ENCODE results near the gene STOM.

Gene STOM

GRCh38 chr9:121321016-121321503, 49.0 kb downstream of the STOM start:
- DNase-seq (ENCODE audit: low read depth), result no peak

- DNase-seq (ENCODE audit: low read depth), result no peak
Observed at GRCh38 chr9:121319383-121319780, 50.7 kb downstream of the STOM start.

DNA sequence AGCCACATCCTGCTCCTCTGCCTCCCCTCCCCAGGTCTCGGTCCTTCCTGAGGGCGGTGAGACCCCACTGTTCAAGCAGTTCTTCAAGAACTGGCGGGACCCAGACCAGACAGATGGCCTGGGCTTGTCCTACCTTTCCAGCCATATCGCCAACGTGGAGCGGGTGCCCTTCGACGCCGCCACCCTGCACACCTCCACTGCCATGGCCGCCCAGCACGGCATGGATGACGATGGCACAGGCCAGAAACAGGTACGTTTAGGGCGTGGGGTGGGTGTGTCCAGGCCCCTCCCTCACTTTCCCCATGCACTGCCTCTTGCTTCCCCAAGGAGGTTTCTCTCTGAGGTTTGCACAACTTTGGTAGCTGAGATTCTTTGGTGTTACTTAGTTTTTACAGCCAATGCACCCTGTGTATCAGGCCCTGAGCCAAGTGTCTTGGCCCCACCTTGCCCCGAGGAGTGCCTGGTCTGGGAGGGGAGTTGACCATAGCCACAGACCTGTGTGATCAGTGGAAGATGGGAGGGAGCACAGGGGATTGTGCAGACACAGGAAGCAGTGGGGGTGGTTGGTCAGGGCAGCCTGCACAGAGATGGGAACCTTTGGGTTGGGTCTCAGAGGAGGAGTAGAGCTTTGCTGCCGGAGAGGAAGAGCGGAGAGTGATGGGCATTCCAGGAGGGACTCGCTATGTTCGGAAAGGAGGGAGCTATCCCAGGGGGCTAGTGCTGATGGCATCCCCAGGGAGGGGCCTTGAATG, 51.2 kb downstream of the STOM start:
- DNase-seq (ENCODE audit: low read depth), result no peak

DNA sequence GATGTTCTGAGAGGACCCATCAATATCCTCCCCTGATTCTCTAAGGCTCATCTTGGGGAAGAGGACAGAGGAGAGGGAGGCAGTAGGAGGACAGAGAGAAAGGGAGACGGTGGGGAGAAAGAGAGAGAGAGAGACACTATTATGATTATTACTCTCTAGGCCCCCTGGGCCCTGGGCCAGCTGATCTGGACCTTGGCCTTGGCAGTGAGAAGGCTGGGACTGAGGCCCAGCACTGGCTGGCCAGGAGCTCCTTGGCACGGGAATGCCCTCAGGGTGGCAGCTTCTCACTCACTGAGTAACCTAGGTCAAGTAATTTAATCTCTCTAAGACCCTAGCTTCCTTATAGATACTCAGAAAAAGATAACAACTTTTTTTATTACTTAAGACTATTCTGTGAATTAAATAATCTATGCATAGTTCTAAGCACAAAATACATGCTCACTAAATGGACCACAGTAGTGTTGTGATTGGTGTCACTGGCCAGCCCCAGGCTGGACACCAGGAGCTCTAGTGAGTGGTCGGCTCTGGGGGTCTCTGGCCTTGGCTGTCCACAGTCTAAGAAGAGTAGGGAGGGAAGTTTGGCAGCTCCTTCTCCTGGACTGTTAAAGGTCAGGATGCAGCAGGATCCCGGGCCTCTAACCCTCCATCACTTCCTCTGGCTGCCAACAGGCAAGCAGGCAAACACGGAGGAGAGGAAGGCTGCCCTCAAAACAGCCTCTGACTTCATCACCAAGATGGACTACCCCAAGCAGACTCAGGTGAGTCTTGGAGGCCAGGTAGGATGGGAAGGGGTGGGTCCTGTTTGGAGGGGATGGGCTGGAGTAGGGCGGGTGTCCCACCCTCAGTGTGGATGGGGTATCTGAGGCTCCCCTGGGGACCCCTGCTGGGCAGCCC, 52.1 kb downstream of the STOM start:
- no peak for DNase-seq (ENCODE audit: low read depth)

DNA sequence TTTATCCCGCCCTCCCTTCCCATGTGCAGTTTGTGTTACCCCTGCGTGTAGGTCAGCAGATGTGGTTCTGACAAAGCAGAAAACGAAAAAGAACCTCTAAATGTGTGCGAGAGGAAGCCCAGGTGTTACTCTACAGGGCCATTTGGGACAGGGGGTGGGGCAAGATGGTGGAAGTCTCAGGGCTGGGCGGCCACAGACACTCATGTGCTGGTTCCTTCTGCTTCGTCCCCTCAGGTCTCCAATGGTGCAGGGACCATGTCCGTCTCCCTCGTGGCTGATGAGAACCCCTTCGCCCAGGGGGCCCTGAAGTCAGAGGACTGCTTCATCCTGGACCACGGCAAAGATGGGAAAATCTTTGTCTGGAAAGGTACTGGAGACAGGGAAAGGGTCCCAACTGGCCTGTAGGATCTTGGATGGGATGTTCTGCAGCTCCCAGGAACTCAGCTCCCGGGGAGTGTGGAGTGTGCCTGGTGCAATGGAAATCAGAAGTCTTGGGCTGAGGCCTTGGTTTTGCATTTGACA, 53.1 kb downstream of the STOM start:
- DNase-seq (ENCODE audit: low read depth), result no peak

DNA sequence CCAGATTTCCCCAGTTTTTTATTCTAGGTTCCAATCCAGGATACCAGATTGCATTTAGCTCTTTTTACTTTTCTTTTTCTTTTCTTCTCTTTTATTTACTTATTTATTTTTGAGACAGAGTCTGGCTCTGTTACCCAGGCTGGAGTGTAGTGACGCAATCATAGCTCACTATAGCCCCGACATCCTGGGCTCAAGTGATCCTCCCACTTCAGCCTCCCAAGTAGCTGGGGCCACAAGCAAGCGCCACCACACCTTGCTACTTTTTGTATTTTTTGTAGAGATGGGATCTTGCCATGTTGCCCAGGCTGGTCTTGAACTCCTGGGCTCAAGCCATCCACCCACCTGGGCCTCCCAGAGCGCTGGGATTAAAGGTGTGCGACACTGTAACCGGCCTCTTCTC, 53.7 kb downstream of the STOM start:
- no peak for DNase-seq (ENCODE audit: low read depth)

DNA sequence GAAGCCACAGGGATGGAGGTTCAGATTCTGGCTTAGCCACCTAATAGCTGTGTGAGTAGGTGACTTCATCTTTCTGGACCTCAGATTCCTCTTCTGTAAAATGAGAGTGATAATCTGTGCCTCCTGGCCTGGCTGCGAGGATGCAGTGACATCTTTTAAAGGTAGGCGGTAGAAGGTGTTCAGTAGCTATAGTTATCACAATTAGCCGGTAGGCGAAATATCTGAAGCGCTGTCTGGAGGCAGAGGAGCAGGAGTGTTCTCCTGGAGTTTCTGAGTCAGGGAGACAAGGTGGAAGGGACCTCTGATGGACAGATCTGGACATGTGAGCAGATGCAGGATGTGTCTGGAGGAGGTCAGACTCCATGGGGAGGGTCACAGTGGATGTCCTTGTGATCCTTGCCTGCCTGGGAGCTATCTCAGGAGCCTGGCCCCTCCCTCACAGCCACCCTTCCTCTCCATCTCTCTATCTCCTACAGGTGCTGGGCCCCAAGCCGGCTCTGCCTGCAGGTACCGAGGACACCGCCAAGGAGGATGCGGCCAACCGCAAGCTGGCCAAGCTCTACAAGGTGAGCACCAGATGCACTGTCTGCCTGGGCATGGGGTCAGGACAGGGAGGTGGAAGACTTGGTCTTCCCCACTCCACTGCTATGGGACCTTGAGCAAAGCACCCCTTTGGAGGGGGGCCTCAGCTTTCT, 56.4 kb downstream of the STOM start:
- DNase-seq (ENCODE audit: low read depth), result no peak

GRCh38 chr9:121312169-121312568, 57.9 kb downstream of the STOM start:
- no peak for DNase-seq (ENCODE audit: low read depth)

- DNase-seq (ENCODE audit: low read depth), result no peak
Observed at GRCh38 chr9:121310571-121310970, 59.5 kb downstream of the STOM start.

DNA sequence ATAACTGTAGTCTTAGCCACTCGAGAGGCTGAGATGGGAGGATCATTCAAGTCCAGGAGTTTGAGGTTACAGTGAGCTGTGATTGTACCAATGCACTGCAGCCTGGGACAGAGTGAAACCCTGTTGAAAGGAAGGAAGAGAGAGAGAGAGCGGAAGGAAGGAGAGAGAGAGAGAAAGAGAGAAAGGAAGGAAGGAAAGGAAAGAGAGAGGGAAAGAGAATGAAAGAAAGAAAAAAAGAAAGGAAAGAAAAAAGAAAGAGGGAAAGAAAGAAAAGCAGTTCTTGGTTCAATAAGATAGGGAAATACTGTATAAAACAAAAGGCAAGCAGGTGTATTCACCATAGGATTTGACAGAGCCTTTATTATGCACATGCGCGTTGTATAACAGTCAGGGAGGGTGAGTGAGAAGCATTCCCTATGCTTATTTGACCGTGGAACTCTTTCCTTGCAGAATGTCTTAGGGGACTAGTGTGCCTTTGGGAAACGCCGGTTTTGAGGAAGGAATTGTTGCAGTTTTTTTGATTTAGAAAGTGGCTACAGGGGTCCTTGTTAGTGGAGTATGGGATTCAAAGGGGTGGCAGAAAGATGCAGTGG, 60.1 kb downstream of the STOM start:
- no peak for DNase-seq (ENCODE audit: low read depth)

GRCh38 chr9:121309171-121309570, 60.9 kb downstream of the STOM start:
- no peak for DNase-seq (ENCODE audit: low read depth)

GRCh38 chr9:121308765-121309164, 61.3 kb downstream of the STOM start:
- DNase-seq (ENCODE audit: low read depth), result no peak

- no peak for DNase-seq (ENCODE audit: low read depth)
Observed at GRCh38 chr9:121307976-121308375, 62.1 kb downstream of the STOM start.

GRCh38 chr9:121305269-121305994, 64.6 kb downstream of the STOM start:
- DNase-seq (ENCODE audit: low read depth), result no peak

GRCh38 chr9:121304707-121305106, 65.3 kb downstream of the STOM start:
- DNase-seq (ENCODE audit: low read depth), result no peak

GRCh38 chr9:121303456-121304451, 66.3 kb downstream of the STOM start:
- no peak for DNase-seq (ENCODE audit: low read depth)

GRCh38 chr9:121302786-121303185, 67.3 kb downstream of the STOM start:
- DNase-seq (ENCODE audit: low read depth), result no peak

DNA sequence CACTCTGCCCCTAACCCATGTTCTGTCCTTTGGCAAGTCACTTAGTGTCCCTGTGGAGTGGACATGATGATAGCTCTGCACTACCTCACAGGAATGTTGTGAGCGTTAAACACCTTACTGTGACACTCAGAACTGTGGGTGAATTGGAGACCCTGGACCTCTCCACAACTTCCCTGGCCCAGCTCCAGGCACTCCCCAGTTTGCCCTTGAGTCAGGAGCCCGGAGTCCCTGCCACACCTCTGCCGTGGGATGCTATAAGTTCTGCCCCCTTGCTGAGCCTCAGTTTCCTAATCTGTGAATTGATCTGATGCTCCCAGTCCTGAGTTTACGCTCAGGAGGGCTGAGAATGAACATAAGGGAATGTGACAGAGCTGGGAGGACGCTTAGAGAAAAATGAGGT, 67.7 kb downstream of the STOM start:
- DNase-seq (ENCODE audit: low read depth), result no peak

DNA sequence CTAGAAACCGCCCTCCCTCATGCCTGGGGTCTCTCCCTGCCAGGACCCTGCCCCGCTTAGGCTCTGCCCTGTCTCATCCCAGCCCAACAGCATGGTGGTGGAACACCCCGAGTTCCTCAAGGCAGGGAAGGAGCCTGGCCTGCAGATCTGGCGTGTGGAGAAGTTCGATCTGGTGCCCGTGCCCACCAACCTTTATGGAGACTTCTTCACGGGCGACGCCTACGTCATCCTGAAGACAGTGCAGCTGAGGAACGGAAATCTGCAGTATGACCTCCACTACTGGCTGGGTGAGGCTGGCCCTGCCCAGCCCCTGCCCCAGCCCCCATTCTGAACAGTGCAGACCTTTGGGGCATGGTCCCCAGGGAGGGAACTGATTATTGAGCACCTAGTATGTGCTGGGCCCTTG, 68.2 kb downstream of the STOM start:
- DNase-seq (ENCODE audit: low read depth), result no peak

Data from activated T-helper 9 cell treated with anti-CD3 and anti-CD28 coated beads, Interleukin-2, amount 50 U/mL, for 16 hours (primary cell).